ENCODE data around the gene ATP1A2.
A peak's percentile ranks its signal among the peaks of the same experiment; 100 is the strongest.

DNA sequence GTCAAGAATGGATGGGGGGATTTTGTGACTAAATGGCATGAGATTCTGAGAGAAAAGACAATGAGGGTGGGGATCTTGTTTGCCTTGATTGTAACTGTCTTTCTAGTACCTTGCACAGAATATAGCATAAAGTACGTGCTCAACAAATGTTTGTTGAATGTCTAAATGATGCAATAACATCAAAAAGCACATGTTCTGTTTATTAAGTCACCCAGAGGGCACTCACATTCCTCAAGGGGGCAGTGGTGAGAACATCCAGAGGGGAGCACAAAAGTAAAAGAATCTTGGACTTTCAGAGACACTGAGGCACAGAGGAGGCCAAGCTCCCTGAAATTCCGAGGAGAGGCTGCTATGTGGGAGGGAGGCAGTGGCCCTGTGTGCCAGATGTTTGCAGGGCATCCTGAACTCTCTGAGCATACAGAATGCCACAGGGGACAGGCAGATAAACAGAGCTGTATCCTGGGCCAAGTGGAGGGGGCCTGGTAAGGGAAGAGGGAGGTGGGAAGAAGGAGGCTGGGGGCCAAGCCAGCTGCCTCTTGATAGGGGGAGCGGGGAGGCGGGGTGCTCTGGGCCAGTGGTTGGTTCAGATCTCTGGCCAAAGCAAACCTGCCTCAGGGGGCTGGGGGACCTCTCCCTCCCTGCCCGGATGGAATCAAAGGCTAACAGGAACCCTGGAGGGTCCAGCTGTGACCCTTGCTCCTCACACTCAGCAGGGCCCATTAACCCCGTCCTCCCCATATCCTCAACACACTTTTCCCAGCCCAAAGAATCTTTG, 6.5 kb upstream of the ATP1A2 start:
- TF ChIP-seq, protein P1, sequence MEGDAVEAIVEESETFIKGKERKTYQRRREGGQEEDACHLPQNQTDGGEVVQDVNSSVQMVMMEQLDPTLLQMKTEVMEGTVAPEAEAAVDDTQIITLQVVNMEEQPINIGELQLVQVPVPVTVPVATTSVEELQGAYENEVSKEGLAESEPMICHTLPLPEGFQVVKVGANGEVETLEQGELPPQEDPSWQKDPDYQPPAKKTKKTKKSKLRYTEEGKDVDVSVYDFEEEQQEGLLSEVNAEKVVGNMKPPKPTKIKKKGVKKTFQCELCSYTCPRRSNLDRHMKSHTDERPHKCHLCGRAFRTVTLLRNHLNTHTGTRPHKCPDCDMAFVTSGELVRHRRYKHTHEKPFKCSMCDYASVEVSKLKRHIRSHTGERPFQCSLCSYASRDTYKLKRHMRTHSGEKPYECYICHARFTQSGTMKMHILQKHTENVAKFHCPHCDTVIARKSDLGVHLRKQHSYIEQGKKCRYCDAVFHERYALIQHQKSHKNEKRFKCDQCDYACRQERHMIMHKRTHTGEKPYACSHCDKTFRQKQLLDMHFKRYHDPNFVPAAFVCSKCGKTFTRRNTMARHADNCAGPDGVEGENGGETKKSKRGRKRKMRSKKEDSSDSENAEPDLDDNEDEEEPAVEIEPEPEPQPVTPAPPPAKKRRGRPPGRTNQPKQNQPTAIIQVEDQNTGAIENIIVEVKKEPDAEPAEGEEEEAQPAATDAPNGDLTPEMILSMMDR (IDR thresholded peaks at IDR 0.05; ENCODE audit: low read length) = peak; percentile 59
- no peak for TF ChIP-seq EZH2 (IDR thresholded peaks at IDR 0.05; ENCODE audit: borderline replicate concordance, low read length)
